ENCODE results near the gene SLC9A5.

Gene SLC9A5

GRCh38 chr16:67299269-67299668 lies 50.5 kb downstream of the SLC9A5 start:
- TF ChIP-seq CTCF (IDR thresholded peaks at IDR 0.05), result no peak

- no peak for TF ChIP-seq CTCF (IDR thresholded peaks at IDR 0.05)
These were observed 52.5 kb downstream of the SLC9A5 start for GRCh38 chr16:67301080-67301782.

- TF ChIP-seq CTCF (IDR thresholded peaks at IDR 0.05), result no peak
These were observed 53.3 kb downstream of the SLC9A5 start for GRCh38 chr16:67302076-67302475.

- no peak for TF ChIP-seq CTCF (IDR thresholded peaks at IDR 0.05)
These were observed 54.2 kb downstream of the SLC9A5 start for GRCh38 chr16:67302970-67303369.

GRCh38 chr16:67304020-67304419 lies 55.2 kb downstream of the SLC9A5 start:
- TF ChIP-seq CTCF (IDR thresholded peaks at IDR 0.05), result no peak

- no peak for TF ChIP-seq CTCF (IDR thresholded peaks at IDR 0.05)
These were observed 56.7 kb downstream of the SLC9A5 start for GRCh38 chr16:67305216-67306071.

GRCh38 chr16:67310561-67310960 lies 61.8 kb downstream of the SLC9A5 start:
- TF ChIP-seq CTCF (IDR thresholded peaks at IDR 0.05), result no peak

All from LNCAP (cell line).